HG03095 (cell line): ENCODE measurements around the gene VAMP5.

ENCODE experiments used
- ATAC-seq: cut with Tn5 transposase; IDR thresholded peaks from one replicate; pipeline ENCODE4 v1.9.1; 2021; ENCODE audit warnings: moderate library complexity; ENCODE audit not compliant: unreplicated experiment

VAMP5 gene

GRCh38 chr2:85621338-85621737 lies 37.1 kb downstream of the VAMP5 start:
- ATAC-seq: no peak

- no peak for ATAC-seq
Observed at GRCh38 chr2:85623991-85624390, 39.8 kb downstream of the VAMP5 start.

GRCh38 chr2:85628658-85629057 lies 44.4 kb downstream of the VAMP5 start:
- peak; percentile 59 for ATAC-seq

GRCh38 chr2:85631316-85631715 lies 47.1 kb downstream of the VAMP5 start:
- ATAC-seq: no peak

- no peak for ATAC-seq
Observed at GRCh38 chr2:85635011-85635410, 50.8 kb downstream of the VAMP5 start.

GRCh38 chr2:85635636-85636035 lies 51.4 kb downstream of the VAMP5 start:
- ATAC-seq: no peak

GRCh38 chr2:85642725-85643124 lies 58.5 kb downstream of the VAMP5 start:
- no peak for ATAC-seq
